ENCODE results near the gene KRT10. TPM values are rescaled to one million over a fixed set of nuclear protein-coding genes. Genes with fewer than 3 reads are reported as not detected.
"Not testable (repeated sequence)": the region's sequence is repeated elsewhere in the genome, so short reads cannot be mapped to it uniquely, and the experiment has no call there.

Gene KRT10
- total RNA-seq, 1 donor from 2014 or later = 40.7 TPM

GRCh38 chr17:40816569-40816968 is 5.8 kb downstream of the KRT10 start:
- DNase-seq = no peak
- TF ChIP-seq CTCF (IDR thresholded peaks at IDR 0.05) = no peak
- peaks cover 29% of the 10 kb centered on the region for H3K27me3 Mint-ChIP-seq
- ATAC-seq (ENCODE audit: low read depth) = no peak
- peaks cover 8% of the 10 kb centered on the region for H3K9me3 Mint-ChIP-seq
- no peak overlapping the region for H3K27ac Mint-ChIP-seq
- H3K4me1 Mint-ChIP-seq = peaks cover 10% of the 10 kb centered on the region
- no peak overlapping the region for H3K4me3 Mint-ChIP-seq
- POLR2A ChIA-PET = no interaction called here
- peaks cover 26% of the 10 kb centered on the region for H3K36me3 Mint-ChIP-seq (ENCODE audit: low read depth)
- intact Hi-C loops (cut with micrococcal nuclease) = loop anchor here (5.0 to 10.0 kb wide), 3 partner anchors 254 to 851 kb away; partner anchors contain the start of gene TOP2A
- CTCF ChIA-PET = no interaction called here

GRCh38 chr17:40815381-40815780 is 7.0 kb downstream of the KRT10 start:
- Mint-ChIP-seq H3K27ac (no peak overlapping the region), H3K36me3 (ENCODE audit: low read depth) (peaks cover 26% of the 10 kb centered on the region), H3K9me3 (peaks cover 7% of the 10 kb centered on the region), H3K4me3 (no peak overlapping the region), H3K4me1 (peaks cover 10% of the 10 kb centered on the region), H3K27me3 (peaks cover 38% of the 10 kb centered on the region)
- no peak for TF ChIP-seq CTCF (IDR thresholded peaks at IDR 0.05)
- no peak for DNase-seq
- ChIA-PET CTCF (no interaction called here), POLR2A (interaction anchor here (0.9 kb wide), 1 partner anchor 168 kb away, joined by 4 read pairs; the partner anchor contains the start of gene SMARCE1)
- intact Hi-C loops (cut with micrococcal nuclease) = loop anchor here (5.0 to 10.0 kb wide), 3 partner anchors 253 to 852 kb away; partner anchors contain the start of gene TOP2A
- ATAC-seq (ENCODE audit: low read depth) = no peak

DNA sequence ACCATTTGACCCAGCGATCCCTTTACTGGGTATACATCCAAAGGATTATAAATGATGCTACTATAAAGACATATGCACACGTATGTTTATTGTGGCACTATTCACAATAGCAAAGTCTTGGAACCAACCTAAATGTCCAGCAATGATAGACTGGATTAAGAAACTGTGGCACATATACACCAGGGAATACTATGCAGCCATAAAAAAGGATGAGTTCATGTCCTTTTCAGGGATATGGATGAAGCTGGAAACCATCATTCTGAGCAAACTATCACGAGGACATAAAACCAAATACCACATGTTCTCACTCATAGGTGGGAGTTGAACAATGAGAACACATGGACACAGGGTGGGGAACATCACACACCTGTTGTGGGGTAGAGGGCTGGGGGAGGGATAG is 7.8 kb downstream of the KRT10 start:
- CTCF ChIA-PET = not testable (repeated sequence)

GRCh38 chr17:40813804-40814203 is 8.6 kb downstream of the KRT10 start:
- Mint-ChIP-seq H3K27ac (no peak overlapping the region), H3K36me3 (ENCODE audit: low read depth) (peaks cover 21% of the 10 kb centered on the region), H3K9me3 (peaks cover 6% of the 10 kb centered on the region), H3K4me1 (peaks cover 10% of the 10 kb centered on the region), H3K4me3 (no peak overlapping the region), H3K27me3 (peaks cover 51% of the 10 kb centered on the region)
- ChIA-PET CTCF (no interaction called here), POLR2A (no interaction called here)
- ATAC-seq (ENCODE audit: low read depth) (no peak), DNase-seq (no peak)
- intact Hi-C loops (cut with micrococcal nuclease) = loop anchor here (10.0 kb wide), 1 partner anchor 399 kb away; the partner anchor contains the start of gene TOP2A
- TF ChIP-seq CTCF (IDR thresholded peaks at IDR 0.05) = no peak

More for the DNA sequence above, 7.8 kb downstream of the KRT10 start:
- H3K9me3 Mint-ChIP-seq; H3K4me3 Mint-ChIP-seq; H3K27ac Mint-ChIP-seq; ATAC-seq (ENCODE audit: low read depth); DNase-seq: not testable (repeated sequence)
- POLR2A ChIA-PET = interaction anchor here (0.9 kb wide), 1 partner anchor 167 kb away, joined by 4 read pairs; the partner anchor contains the start of gene SMARCE1
- Mint-ChIP-seq H3K36me3 (ENCODE audit: low read depth) (peaks cover 21% of the 10 kb centered on the region), H3K27me3 (peaks cover 45% of the 10 kb centered on the region), H3K4me1 (peaks cover 10% of the 10 kb centered on the region)
- intact Hi-C loops (cut with micrococcal nuclease) = loop anchor here (5.0 to 10.0 kb wide), 3 partner anchors 252 to 853 kb away; partner anchors contain the start of gene TOP2A

GRCh38 chr17:40812639-40813038 is 9.8 kb downstream of the KRT10 start:
- Mint-ChIP-seq H3K36me3 (ENCODE audit: low read depth) (peaks cover 12% of the 10 kb centered on the region), H3K4me3 (no peak overlapping the region)

More at GRCh38 chr17:40812639-40813038, 9.8 kb downstream of the KRT10 start:
- intact Hi-C loops (cut with micrococcal nuclease) = loop anchor here (10.0 kb wide), 1 partner anchor 398 kb away; the partner anchor contains the start of gene TOP2A
- no peak for TF ChIP-seq CTCF (IDR thresholded peaks at IDR 0.05)
- no peak for ATAC-seq (ENCODE audit: low read depth)
- ChIA-PET POLR2A (interaction anchor here (0.6 kb wide), 1 partner anchor 179 kb away, joined by 3 read pairs; no protein-coding TSS in a partner anchor), CTCF (interaction anchor here (0.6 kb wide), 1 partner anchor 9 kb away, joined by 4 read pairs; no protein-coding TSS in a partner anchor)
- Mint-ChIP-seq H3K27me3 (peaks cover 58% of the 10 kb centered on the region), H3K27ac (no peak overlapping the region), H3K9me3 (peaks cover 6% of the 10 kb centered on the region), H3K4me1 (peaks cover 3% of the 10 kb centered on the region)
- no peak for DNase-seq
